H1 (cell line): Measurements from ENCODE around the gene TTLL7. TPM values are rescaled to one million over a fixed set of nuclear protein-coding genes. Genes with fewer than 3 reads are reported as not detected.
A peak's percentile ranks its signal among the peaks of the same experiment; 100 is the strongest.

ENCODE experiments used
- CTCF ChIA-PET: fragments of 300-600 bp; sonication (Branson Sonifier 250); formaldehyde crosslinking; loops from one replicate; lab custom pipeline; 2021; ENCODE audit not compliant: partially characterized antibody; lab: Charles Lee
- POLR2A ChIA-PET: fragments of 300-600 bp; sonication (Branson Sonifier 250); formaldehyde crosslinking; loops from one replicate; lab custom pipeline; 2021; ENCODE audit warnings: inconsistent platforms; ENCODE audit not compliant: partially characterized antibody; lab: Charles Lee
- DNase-seq, 2 experiments: peaks; one replicate each; pipeline versions ENCODE4 v3.0.0 to v3.0.0-alpha.2; 2010 to 2022; ENCODE audit warnings: low spot score in 2 of 2, low read depth in 1 of 2, mixed read lengths in 1 of 2
- FAIRE-seq: peaks from 2 replicates; lab custom pipeline; 2011; peaks lifted over from hg19 to GRCh38; lab: Jason Lieb, UNC
- H2AFZ ChIP-seq: 2 replicates; pipeline ENCODE4 v1.8.1; 2012; ENCODE audit warnings: low read length, inconsistent platforms
- H2AK5ac ChIP-seq: 2 replicates; pipeline ENCODE4 v1.6.1; 2013; ENCODE audit warnings: low read depth, low read length
- H2BK120ac ChIP-seq: replicated peaks from 2 replicates; pipeline ENCODE3; 2013; ENCODE audit warnings: low read depth, low read length, inconsistent platforms
- H2BK12ac ChIP-seq: 2 replicates; pipeline ENCODE4 v1.6.1; 2013; ENCODE audit warnings: low read depth, low read length
- H2BK15ac ChIP-seq: 2 replicates; pipeline ENCODE4 v1.6.1; 2013; ENCODE audit warnings: low read length
- H2BK20ac ChIP-seq: 2 replicates; pipeline ENCODE4 v1.6.1; 2013; ENCODE audit warnings: low read length
- H2BK5ac ChIP-seq: 2 replicates; pipeline ENCODE4 v1.6.1; 2013; ENCODE audit warnings: low read depth, low read length
- H3K14ac ChIP-seq: 2 replicates; pipeline ENCODE4 v1.6.1; 2013; ENCODE audit warnings: inconsistent platforms; ENCODE audit not compliant: insufficient read length
- H3K18ac ChIP-seq: 2 replicates; pipeline ENCODE4 v1.6.1; 2013; ENCODE audit warnings: low read length; ENCODE audit errors: extremely low read depth
- H3K23ac ChIP-seq: 2 replicates; pipeline ENCODE4 v1.6.1; 2013; ENCODE audit warnings: inconsistent platforms; ENCODE audit not compliant: insufficient read length
- H3K23me2 ChIP-seq: 2 replicates; pipeline ENCODE4 v1.6.1; 2013; ENCODE audit warnings: low read depth, low read length
- H3K27ac ChIP-seq: 2 replicates; pipeline ENCODE4 v1.6.1; 2011; ENCODE audit warnings: low read depth, low read length, inconsistent platforms
- H3K27me3 ChIP-seq, 4 experiments: replicated peaks in 1 of 4; 1 replicate in 1 of 4; 2 replicates in 3 of 4; pipeline versions ENCODE4 v1.6.1 to v1.8.1; 2011 to 2013; ENCODE audit warnings: low read length in 3 of 4, mild to moderate bottlenecking in 3 of 4, inconsistent platforms in 2 of 4, mixed read lengths in 2 of 4, moderate library complexity in 1 of 4; ENCODE audit not compliant: control insufficient read depth in 3 of 4, insufficient read depth in 3 of 4; ENCODE audit errors: extremely low read depth in 1 of 4
- H3K36me3 ChIP-seq, 4 experiments: 2 replicates each; pipeline versions ENCODE4 v1.6.1 to v1.8.1; 2011 to 2013; ENCODE audit warnings: mild to moderate bottlenecking in 4 of 4, low read length in 3 of 4, moderate library complexity in 2 of 4, control low read depth in 1 of 4, inconsistent platforms in 1 of 4; ENCODE audit not compliant: insufficient read depth in 4 of 4, control insufficient read depth in 2 of 4
- H3K4ac ChIP-seq: replicated peaks from 2 replicates; pipeline ENCODE3; 2013; ENCODE audit warnings: low read length, low read depth, mixed read lengths, inconsistent platforms; ENCODE audit not compliant: insufficient read length
- H3K4me1 ChIP-seq, 4 experiments: replicated peaks in 1 of 4; 1 replicate in 1 of 4; 2 replicates in 3 of 4; pipeline versions ENCODE4 v1.6.1 to v1.8.1; 2011 to 2013; ENCODE audit warnings: low read length in 3 of 4, inconsistent platforms in 2 of 4, mixed read lengths in 1 of 4; ENCODE audit not compliant: insufficient read depth in 4 of 4, control insufficient read depth in 3 of 4
- H3K4me2 ChIP-seq, 2 experiments: 2 replicates each; pipeline versions ENCODE4 v1.6.1 to v1.8.1; 2011 to 2013; ENCODE audit warnings: low read depth in 2 of 2, low read length in 2 of 2, control low read depth in 1 of 2, inconsistent platforms in 1 of 2, mild to moderate bottlenecking in 1 of 2; ENCODE audit not compliant: insufficient read depth in 1 of 2
- H3K4me3 ChIP-seq, 4 experiments: fragments of 200-600, 300-600 bp in 1 of 4; sonication (generic), shearing (Covaris generic), sonication (Bioruptor Twin) in 1 of 4; 2 replicates each; pipeline versions ENCODE4 v1.5.1 to v1.8.1; 2011 to 2016; ENCODE audit warnings: low read length in 4 of 4, low read depth in 3 of 4, control low read depth in 2 of 4, inconsistent platforms in 2 of 4, mild to moderate bottlenecking in 2 of 4, mixed read lengths in 1 of 4, moderate library complexity in 1 of 4; ENCODE audit not compliant: insufficient read depth in 2 of 4; ENCODE audit errors: extremely low read depth in 1 of 4
- H3K56ac ChIP-seq: replicated peaks from 2 replicates; pipeline ENCODE3; 2013; ENCODE audit warnings: low read depth, mild to moderate bottlenecking, mixed read lengths, low read length, inconsistent platforms; ENCODE audit not compliant: insufficient read length
- H3K79me1 ChIP-seq: 2 replicates; pipeline ENCODE4 v1.6.1; 2013; ENCODE audit warnings: low read depth, low read length, control low read depth
- H3K79me2 ChIP-seq, 2 experiments: 2 replicates each; pipeline versions ENCODE4 v1.6.1 to v1.8.1; 2012 to 2013; ENCODE audit warnings: low read length in 2 of 2, mild to moderate bottlenecking in 2 of 2, inconsistent platforms in 1 of 2; ENCODE audit not compliant: insufficient read depth in 2 of 2, control insufficient read depth in 1 of 2
- H3K9ac ChIP-seq, 4 experiments: replicated peaks in 1 of 4; 1 replicate in 1 of 4; 2 replicates in 3 of 4; pipeline versions ENCODE4 v1.6.1 to v1.8.1; 2011 to 2013; ENCODE audit warnings: low read depth in 3 of 4, low read length in 3 of 4, control low read depth in 2 of 4, mild to moderate bottlenecking in 2 of 4, moderate library complexity in 2 of 4, inconsistent platforms in 1 of 4; ENCODE audit errors: extremely low read depth in 1 of 4
- H3K9me3 ChIP-seq, 2 experiments: 2 replicates each; pipeline versions ENCODE4 v1.6.1 to v1.8.1; 2012 to 2013; ENCODE audit warnings: mild to moderate bottlenecking in 2 of 2, moderate library complexity in 2 of 2, control low read depth in 1 of 2, inconsistent platforms in 1 of 2, low read depth in 1 of 2, low read length in 1 of 2, mixed read lengths in 1 of 2; ENCODE audit not compliant: insufficient read depth in 2 of 2
- H4K20me1 ChIP-seq, 2 experiments: replicated peaks in 1 of 2; 2 replicates each; pipeline versions ENCODE3 to v1.8.1; 2011 to 2013; ENCODE audit warnings: inconsistent platforms in 2 of 2, low read length in 2 of 2, mild to moderate bottlenecking in 1 of 2; ENCODE audit not compliant: insufficient read depth in 2 of 2, control insufficient read depth in 1 of 2
- H4K5ac ChIP-seq: 2 replicates; pipeline ENCODE4 v1.6.1; 2013; ENCODE audit warnings: low read length, low read depth, mixed read lengths, inconsistent platforms; ENCODE audit not compliant: insufficient read length
- H4K8ac ChIP-seq: 2 replicates; pipeline ENCODE4 v1.8.0; 2013; ENCODE audit warnings: mild to moderate bottlenecking, moderate library complexity, low read length, inconsistent platforms; ENCODE audit not compliant: insufficient read depth; ENCODE audit errors: extremely low read depth
- H4K91ac ChIP-seq: replicated peaks from 2 replicates; pipeline ENCODE3; 2013; ENCODE audit warnings: low read length, mixed read lengths, inconsistent platforms; ENCODE audit not compliant: insufficient read length
- RNF2 ChIP-seq: fragments of 200-900, 300-1000 bp; sonication (generic); IDR thresholded peaks from 2 replicates; pipeline ENCODE4 v1.7.1; 2016; ENCODE audit warnings: borderline replicate concordance, low read depth, mild to moderate bottlenecking, antibody characterized with exemption, low read length; ENCODE audit not compliant: poor library complexity, severe bottlenecking; ENCODE audit errors: missing control alignments
- SRF ChIP-seq: IDR thresholded peaks from 2 replicates; pipeline ENCODE4 v1.6.1; 2011; ENCODE audit warnings: mild to moderate bottlenecking, low read depth, low read length, moderate library complexity
- polyA plus RNA-seq, 7 experiments: library from polyadenylated mRNA; depleted of rRNA in 3 of 7; stranded (reverse) in 5 of 7; unstranded in 2 of 7; fragments of >200 nt in 5 of 7; fragments of 200-250 nt in 2 of 7; gene quantifications; 1 replicate in 5 of 7; 2 replicates in 1 of 7; 4 replicates in 1 of 7; pipeline versions ENCODE4 v1.2.1 to v1.2.3, GENCODE V29; 2011 to 2013; ENCODE audit warnings: missing spikeins in 2 of 7, mixed read lengths in 2 of 7
- total RNA-seq: library from RNA; stranded (reverse); fragmentation: NEBNext Ultra II Directional; extraction: Animal tissue kit (Norgen Biotek cat#: 25700); gene quantifications from 2 replicates; pipeline ENCODE4 v1.2.1, GENCODE V29; 2021

TTLL7 gene
- total and polyA plus RNA-seq, 2 of the 8 experiments (the other 6 are each of a cell fraction or from before 2014, with no cell fraction given) = 1.9 to 7.9 TPM

DNA sequence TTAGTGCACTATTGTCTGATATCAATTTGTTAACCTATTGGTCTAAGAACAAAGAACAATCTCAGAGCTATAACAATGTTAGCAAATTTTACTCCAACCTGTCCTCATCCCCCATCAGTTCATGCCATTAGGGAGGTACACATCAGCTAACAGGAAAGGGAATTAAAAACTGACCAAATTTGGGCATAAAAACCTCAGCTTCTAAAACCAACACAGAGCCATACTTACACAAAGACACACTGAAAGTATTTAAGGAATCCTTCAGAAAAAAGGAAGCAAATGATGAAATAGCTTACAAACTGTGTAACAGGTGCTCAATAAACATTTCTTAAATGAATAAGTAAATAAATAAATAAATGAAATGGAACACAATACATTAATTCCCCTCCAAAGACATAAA, 89.2 kb downstream of the TTLL7 start:
- Histone ChIP-seq H2AK5ac (no peak overlapping the region), H3K18ac (no peak overlapping the region), H4K20me1 (no peaks in the 10 kb centered on the region), H3K27ac (no peak overlapping the region), H2BK12ac (no peak overlapping the region), H4K91ac (no peak overlapping the region), H3K4me3 (no peak overlapping the region), H2BK120ac (no peak overlapping the region), H4K8ac (no peak overlapping the region), H3K56ac (no peak overlapping the region), H3K27me3 (no peaks in the 10 kb centered on the region), H3K4ac (no peak overlapping the region), H2BK5ac (no peak overlapping the region), H2BK20ac (no peak overlapping the region), H3K79me1 (no peaks in the 10 kb centered on the region), H3K9me3 (no peaks in the 10 kb centered on the region), H4K5ac (no peak overlapping the region), H3K9ac (no peak overlapping the region), H3K4me2 (no peak overlapping the region), H3K79me2 (no peaks in the 10 kb centered on the region), H2AFZ (no peak overlapping the region), H3K23me2 (no peaks in the 10 kb centered on the region), H3K4me1 (no peaks in the 10 kb centered on the region), H3K23ac (no peak overlapping the region), H3K36me3 (no peaks in the 10 kb centered on the region), H2BK15ac (no peak overlapping the region), H3K14ac (no peak overlapping the region)
- DNase-seq = no peak
- ChIA-PET POLR2A (no interaction called here), CTCF (interaction anchor here (0.6 to 1.3 kb wide), 4 partner anchors 25 to 1229 kb away, joined by 3 to 4 read pairs (median 4); no protein-coding TSS in a partner anchor)
- TF ChIP-seq SRF = peak; percentile 88
- no peak for TF ChIP-seq RNF2
- FAIRE-seq = no peak
